TTC549 (cell line): ENCODE results near the gene CREG2.
"Not testable (repeated sequence)": the region's sequence is repeated elsewhere in the genome, so short reads cannot be mapped to it uniquely, and the experiment has no call there.

Source experiments
- FAIRE-seq: peaks from 2 replicates; lab custom pipeline; 2012; peaks lifted over from hg19 to GRCh38; lab: Jason Lieb, UNC

The CREG2 gene

DNA sequence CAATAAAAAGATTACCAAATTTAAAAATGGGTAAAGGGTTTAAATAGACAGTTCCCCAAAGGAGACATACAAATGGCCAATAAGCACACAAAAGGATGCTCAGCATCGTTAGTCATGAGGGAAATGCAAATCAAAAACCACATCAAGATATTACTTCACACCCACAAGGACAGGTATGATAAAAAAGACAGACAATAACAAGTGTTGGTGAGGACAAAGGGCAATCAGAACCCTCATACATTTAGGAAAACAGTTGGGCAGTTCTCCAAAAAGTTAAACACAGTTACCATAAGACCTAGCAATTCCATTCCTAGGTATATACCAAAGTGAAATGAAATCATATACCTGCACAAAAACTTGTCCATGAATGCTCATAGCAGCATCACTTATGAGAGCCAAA is 14.5 kb downstream of the CREG2 start:
- no peak for FAIRE-seq

DNA sequence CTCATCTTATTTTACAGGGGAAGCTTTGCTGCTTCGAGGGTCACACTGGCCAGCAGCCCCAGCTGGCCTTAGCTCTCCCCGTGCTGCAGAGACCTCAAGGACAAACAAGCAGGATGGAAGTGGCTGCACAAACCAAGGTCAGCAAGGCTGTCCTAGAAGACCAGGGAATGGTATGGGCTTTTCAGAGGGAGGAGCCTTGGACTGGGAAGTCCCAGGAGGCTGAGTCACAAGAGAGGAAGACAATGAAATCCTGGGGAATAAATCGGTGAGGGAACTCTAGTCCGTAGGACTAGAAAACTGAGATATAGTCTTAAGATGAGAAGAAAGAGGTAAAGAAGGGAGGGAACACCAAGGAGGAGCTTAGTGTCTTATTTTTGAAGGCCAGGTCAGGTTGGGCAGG is 15.7 kb downstream of the CREG2 start:
- no peak for FAIRE-seq

DNA sequence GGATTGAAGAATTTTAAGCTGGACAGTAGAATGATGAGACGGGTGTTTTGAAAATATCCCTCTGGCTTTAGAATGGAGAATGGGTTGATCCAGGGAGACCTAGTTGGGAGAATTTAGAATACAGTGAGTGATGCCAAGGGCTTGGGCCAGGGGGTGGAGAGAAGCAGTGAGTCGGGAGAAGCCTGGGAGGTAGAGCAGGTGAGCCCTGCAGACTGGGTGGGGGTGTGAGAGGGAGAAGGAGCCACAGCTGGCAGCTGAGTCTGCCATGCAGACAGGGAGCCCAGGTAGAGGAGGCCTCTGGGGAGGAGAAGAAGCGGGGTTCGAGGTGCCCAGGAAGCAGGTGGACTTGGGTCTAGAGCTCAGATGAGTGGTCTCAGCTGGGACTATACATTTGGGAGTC is 18.2 kb downstream of the CREG2 start:
- no peak for FAIRE-seq

DNA sequence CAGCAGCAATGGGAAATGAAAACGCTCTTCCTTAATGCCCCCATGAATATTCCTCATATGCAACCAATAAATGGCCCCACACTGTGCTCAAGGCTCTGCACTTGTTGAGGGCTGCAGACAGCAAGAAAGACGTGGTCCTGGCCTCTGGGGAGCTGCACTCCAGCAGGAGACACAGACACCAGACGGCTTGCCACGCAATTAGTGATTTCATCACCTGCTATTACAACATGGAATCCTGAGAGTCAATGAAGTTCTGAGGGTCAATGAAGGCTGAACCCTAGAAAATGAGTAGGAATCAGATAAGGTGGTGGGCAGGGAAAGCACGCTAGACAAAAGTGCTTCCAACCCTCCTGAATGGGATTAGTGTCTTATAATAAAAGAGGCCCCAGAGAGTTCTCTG is 18.9 kb downstream of the CREG2 start:
- FAIRE-seq = no peak

DNA sequence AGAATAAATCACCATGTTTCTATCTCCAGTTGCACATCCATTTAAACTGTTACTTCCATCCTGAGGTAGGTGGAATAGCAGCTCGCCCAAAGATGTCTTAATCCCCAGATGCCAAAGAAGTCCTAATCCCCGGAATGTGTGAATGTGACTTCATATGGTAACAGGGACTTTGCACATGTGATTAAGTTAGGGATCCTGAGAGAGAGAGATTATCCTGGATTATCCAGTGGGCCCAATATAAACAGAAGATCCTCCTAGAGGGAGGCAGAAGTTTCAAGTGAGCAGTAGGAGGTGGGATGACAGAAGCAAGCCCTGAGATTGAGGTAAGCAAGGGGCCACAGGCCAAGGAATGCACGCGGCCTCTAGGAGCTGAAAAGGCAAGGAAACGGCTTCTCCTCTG is 19.8 kb downstream of the CREG2 start:
- FAIRE-seq = no peak

DNA sequence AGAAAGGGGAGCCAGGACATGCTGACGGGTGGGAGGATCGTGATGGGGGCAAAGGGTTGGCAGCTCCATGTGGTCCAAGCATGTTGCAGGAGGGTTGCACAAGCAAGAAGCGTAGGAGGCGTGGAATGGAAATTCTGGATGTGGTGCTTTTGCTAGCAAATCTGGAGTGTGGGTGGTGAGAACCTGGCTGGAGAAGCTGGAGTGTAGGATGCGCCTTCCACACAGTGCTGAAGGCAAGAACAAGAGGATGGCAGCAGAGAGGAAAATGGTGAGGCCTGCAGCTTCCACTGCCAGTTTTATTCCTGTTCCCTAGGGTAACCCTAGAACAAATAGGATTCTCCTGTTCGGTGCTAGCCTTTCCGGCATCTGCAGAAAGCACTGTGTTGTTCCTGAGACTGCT is 22.4 kb downstream of the CREG2 start:
- FAIRE-seq = no peak

DNA sequence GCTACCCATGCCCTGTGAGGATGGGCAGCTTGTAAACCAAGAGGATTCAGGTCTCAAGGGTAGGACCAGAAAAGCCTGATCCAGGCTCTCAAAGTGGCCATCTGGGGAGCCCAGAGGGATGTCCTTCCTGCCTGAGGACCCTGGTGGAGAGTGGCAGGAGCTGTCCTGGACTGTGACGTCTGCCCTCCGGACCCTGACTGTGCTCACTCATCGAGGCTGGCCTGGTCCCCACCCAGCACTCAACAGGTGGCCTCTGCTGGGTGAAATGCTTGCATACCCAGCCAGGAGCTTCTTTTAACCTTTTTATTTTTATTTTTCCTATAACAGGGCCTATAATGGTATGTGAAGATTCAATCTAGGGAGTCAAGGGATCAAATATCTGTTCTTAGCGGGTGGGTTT is 24.5 kb downstream of the CREG2 start:
- FAIRE-seq = no peak

DNA sequence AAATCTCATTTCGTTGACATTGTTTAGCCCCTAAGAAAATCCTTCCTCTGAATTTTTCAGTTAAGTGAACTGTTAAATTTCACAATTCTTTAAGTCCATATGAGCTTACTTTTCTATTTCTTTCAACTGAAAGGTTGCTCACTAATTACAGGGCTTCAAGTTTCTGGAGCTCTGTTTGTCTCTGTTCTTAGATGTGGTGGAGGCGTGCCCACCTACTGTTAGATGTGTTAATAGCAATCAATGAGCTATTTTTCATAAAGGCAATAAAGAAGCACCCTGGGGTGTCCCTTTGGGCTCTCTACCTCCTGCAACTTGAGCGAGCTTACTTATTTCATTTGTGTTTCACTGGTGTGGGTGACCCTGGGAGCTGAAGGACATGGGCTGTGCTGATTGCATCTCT is 25.0 kb downstream of the CREG2 start:
- FAIRE-seq = no peak

DNA sequence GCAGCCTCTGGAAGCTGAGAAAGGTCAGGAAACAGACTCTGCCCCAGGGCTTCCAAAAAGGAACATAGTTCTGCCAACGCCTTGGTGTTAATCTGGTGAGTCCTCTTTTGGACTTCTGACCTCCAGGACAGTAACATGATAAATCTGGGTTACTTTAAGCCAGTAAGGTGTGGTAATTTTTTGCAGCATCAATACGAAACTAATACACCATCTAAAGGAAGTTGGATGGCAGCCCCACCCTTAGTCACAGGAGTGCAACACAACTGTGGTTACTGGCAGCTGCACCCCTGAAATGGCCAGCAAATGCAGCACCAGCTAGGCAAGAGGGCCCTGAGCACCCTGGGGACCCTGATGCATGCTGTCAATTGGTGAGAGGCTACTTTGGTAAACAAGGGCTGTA is 25.8 kb downstream of the CREG2 start:
- FAIRE-seq = no peak

DNA sequence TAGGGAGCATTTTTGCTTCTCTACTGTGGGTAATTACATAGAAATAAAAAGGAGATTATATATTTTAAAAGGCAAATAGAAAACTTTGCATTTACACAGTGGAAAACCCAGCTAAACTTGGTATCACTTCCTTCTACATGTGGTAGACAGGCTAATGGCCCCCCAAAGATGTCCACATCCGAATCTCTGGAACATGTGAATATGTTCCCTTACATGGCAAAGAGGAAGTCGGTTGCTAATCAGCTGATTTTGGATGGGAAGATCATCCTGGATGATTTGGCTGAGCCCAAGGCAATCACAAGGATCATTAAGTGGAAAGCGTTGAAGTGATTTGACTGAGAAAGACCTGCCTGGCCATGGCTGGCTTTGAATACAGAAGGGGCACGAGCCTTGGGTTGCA is 26.2 kb downstream of the CREG2 start:
- no peak for FAIRE-seq

DNA sequence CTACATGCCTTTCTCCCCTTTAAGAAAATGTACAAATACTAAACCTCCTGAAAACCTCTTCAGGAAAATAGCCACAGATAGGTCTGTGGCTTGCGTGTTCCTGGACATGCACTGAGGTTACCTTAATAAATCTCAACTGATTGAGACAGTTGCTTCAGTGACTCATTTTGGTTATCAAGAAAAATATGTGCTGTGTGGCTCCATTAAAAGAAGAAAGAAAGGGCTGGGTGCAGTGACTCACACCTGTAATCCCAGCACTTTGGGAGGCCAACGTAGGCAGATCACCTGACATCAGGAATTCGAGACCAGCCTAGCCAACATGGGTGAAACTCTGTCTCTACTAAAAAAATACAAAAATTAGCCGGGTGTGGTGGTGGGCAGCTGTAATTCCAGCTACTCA is 27.1 kb downstream of the CREG2 start:
- no peak for FAIRE-seq

DNA sequence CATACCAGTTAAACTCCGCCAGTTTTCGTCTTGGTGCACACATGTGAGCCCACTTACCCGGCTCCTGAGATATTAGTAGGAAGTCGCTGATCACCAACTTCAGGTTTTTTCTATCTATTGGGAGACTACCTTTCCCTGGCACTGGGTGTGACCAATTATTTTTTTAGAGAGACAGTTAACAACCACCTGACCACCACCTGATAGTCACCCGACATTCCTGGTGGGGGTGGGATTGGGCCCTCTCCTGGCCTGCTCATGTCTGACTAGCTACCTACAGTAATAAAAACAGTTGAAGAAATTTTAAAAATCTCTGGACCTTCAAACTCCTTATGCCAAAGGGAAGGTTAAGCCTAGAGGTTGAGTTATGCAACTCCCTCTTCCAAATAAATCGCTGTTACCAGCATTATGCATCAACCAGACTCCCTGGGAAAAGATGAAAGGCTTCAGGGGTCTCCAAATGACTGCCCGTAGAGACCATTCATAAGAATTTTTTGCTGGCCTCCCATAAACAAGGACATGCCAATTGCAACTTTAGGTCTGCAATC is 27.8 kb downstream of the CREG2 start:
- FAIRE-seq = no peak

DNA sequence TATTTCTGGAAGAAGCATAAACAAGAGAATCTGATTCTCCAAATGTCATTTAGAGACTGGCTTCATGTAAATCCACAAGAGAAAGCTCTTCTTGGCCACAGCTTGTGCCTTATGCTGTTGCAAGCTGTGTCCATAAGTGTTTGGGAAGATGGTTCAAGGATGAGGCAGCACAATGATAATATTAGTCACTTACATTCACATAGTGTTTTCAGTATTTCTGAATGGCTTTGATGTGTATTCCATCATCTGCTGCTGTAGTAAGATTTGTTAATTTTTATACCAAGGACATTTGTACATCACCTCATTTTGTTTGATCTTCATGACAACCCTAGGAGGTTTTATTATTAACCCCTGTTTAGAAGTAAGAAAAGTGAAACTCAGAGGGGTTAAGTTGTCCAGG is 29.9 kb downstream of the CREG2 start:
- FAIRE-seq = no peak

DNA sequence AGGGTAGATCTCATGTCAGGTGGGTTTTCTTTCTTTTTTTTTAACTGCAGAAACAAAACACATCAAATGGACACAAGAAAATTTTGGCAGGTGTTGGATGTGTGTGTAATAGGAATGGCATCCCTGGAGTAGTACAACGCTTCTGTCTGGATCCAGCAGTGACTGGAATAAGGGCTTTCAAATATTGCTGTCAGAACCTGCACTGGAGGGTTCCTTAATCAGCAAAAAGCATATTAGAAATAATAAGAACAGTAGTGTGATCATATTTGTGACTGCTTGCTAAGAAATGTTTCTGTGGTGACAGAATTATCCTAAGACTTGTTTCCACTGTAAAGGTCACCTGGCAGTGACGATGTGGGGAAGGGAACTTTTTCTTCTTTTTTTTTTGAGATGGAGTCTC is 30.8 kb downstream of the CREG2 start:
- FAIRE-seq = no peak

DNA sequence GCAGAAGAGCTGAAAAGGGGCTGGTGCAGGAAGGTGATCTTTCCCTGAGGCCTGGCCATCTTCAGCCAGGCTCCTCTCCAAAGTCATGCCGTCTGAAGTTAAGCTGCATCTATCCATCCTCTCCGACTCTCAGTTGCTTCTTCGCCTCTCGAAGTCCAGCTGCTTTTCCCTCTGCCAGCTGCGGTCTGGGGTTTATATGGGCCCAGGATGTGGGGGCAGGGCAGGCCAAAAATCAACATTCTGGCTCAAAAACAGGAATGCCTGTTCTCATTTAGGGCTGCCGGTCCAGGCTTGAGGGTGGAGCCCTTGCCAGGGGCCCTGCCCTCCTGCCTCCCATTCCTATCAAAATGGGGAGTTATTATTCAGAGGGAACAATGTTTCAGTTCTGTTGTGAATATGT is 31.2 kb downstream of the CREG2 start:
- FAIRE-seq = no peak

DNA sequence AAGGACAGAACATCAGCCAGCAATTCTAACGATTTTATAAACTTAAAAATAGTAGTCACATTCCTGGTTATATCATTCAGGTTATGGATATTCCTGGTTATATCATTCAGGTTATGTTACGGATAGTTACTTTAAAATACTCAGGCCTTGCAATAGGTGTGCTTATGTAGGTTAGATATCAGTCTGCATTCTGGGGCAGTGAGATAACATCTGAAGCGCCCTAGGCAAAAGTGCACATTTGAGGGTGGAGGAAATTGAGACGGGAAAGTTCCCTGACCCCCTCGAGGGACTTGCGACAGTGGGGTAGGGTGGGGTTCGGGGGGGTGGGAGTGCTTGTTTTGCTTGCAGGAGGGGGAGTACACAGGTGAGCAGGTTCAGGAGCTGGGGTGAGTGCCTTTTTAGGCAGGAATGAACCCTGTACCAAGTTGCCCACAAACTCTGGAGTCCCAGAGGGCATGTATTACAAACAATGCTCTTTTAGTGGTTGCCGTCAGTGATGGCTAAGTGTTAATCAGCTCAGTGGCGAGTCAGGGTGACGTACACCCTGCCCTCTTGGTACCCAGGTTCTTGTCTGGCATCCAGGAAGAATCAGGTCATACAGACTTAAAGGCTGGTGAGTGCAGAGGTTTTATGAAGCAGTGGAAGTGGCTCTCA is 31.8 kb downstream of the CREG2 start:
- FAIRE-seq = no peak

DNA sequence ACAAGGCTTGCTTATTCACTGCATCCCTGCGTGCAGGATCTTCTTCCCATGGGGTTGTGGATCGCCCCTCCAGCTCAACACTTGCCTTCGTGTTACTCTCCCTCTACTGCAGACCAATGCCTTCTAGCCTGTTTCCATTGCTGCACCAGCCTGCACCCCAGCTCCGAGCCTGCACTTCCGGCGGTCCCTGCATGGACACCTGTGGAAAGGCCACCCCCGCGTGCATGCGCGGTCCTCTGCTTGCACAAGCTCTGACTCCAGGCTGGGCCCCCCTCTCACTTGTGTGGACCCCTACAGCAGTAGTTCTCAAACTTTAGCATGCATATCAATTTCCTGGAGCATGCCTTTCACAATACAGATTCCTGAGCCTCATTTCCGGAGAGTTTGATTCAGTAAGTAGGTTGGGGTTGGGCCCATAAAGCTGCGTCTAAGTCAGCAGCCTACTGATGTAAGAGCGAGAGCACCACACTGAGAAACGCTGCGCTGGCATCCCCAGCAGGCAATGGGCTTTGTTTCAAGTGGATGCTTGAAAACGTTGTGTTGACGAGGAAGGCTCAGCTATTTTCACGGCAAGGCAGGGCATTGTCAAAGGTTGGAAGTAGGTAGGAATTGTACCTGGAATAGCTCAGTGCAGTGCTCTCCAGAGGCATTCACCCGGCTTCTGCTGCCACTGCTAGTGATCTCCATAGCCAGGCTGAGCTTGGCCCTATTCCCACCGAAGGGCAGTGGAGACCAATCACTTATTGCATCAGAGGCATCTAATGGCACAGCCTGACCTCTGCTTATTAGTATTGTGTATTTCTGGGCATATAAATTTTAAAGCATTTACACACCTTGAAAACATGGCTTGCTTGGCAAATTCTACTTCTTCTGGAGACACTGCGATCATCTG is 32.6 kb downstream of the CREG2 start:
- FAIRE-seq = no peak

DNA sequence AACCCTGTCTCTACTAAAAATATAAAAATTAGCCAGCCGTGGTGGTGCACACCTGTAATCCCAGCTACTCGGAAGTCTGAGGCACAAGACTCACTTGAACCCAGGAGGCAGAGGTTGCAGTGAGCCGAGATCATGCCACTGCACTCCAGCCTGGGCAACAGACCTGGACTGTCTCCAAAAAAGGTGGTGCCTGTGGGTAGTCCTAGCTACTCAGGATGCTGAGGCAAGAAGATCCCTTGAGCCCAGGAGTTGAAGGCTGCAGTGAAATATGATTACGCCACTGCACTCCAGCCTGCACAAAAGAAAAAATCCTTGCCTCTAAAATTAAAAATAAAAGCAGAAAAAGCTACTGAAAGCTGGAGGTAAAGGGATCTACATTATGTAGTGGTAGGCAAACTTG is 34.7 kb downstream of the CREG2 start:
- not testable (repeated sequence) for FAIRE-seq

DNA sequence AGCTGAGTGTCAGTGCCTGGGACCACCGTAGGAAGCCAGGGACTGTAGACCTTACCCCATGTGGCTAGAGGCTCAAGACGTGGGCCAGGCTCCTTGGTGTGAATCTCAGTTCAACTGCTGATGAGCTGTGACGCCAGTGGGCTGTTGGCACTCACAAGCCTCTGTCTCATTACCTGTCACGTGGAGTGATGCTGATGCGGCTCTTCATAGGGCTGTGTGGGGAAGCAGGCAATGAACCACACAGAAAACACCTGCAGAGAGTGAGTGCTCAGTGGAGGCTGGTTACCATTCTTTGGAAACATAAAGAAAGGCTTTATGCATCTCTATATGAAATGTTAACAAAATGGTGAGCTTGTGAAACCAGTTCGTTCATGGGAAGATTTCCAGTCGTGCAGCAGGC is 36.1 kb downstream of the CREG2 start:
- FAIRE-seq = no peak

DNA sequence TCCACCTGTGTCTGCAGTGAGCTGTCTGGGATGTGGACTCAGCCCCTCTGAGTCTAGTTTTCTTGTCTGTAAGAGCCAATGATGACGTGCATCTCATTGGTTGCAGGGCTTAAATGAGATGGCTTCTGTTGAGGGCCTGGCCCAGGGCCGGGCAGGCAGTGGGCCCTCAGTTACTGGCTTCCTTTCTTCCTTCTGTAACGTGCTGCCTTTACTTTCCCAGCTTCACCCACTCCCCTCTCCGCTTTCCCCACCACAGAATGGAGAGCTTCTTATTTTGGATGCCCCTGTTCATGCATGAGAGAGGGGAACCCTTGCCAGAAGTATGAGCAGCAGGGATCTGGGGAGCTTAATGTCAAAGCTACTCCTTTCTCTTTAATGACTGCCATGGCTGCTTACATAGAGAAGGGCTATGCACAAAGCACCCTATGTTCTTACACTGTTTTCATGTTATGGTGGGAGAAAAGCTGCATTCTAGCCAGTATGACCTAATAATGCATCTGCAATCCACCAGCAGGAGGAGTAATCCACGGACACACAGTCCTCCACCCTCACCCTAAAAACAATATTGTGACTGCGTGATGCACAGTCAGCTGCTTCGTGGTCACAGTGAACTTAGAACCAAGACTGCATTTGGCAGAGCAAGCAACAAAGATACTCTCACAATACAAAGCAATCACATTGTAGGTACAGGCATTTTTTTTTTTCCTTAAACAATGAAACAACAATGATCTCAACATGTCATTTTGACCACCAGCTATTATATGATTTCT is 37.2 kb downstream of the CREG2 start:
- FAIRE-seq = no peak

DNA sequence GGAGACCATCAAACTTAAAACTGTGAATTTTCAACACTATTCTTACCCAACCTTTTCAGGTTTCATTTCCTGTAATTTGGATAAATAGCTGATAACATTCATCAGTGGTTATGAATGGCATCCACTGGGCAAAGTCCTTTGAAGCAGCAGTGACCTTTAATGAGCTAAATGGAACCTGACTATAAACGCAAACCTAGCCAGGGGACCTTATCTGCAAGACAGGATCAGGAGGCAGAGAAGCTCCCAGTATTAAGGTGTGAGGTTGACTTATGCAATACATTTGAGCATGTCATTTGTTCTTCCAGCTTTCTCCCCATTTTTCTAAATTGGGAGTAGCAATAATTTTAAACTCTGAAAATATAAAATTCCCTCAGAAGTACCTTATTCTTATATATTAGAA is 38.4 kb downstream of the CREG2 start:
- FAIRE-seq = no peak

DNA sequence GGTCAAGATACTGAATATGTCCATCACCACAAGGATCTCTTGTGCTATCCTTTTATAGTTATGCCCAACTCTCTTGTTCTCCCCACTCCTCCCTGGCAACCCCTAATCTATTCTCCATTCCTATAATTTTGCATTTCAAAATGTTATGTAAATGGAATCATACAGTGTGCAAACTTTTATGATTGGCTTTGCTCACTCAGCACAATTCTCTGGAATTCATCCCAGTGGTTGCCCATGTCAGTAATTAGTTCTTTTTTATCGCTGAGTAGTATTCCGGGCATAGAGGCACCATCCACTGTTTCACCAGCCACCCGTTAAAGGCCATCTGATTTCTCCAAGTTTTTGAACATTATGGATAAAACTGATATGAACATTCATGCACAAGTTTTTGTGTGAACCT is 40.4 kb downstream of the CREG2 start:
- FAIRE-seq = no peak

DNA sequence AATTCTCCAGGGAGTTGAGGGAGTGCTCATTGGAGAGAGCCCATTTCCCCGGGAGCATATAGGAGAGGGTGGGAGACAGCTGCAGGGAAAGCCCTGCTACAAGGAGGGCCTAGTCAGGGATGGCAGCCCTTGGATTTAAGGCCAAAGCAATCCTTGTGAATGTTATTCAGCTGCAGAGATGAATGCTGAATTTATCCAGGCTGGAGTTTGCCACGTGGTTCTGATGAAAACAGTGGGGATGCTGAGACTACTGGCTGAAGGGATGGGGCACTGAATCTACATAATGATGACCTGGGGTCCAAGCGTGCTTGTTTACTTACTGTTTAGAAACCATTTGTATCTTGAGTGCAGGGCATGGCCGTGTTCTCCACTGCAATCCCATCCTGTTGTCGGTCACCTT is 43.2 kb downstream of the CREG2 start:
- no peak for FAIRE-seq
